ENCODE results near the gene CCDC188. TPM values are rescaled to one million over a fixed set of nuclear protein-coding genes. Genes with fewer than 3 reads are reported as not detected.

The CCDC188 gene
- total RNA-seq, 1 experiment from 2014 or later, result not detected

DNA sequence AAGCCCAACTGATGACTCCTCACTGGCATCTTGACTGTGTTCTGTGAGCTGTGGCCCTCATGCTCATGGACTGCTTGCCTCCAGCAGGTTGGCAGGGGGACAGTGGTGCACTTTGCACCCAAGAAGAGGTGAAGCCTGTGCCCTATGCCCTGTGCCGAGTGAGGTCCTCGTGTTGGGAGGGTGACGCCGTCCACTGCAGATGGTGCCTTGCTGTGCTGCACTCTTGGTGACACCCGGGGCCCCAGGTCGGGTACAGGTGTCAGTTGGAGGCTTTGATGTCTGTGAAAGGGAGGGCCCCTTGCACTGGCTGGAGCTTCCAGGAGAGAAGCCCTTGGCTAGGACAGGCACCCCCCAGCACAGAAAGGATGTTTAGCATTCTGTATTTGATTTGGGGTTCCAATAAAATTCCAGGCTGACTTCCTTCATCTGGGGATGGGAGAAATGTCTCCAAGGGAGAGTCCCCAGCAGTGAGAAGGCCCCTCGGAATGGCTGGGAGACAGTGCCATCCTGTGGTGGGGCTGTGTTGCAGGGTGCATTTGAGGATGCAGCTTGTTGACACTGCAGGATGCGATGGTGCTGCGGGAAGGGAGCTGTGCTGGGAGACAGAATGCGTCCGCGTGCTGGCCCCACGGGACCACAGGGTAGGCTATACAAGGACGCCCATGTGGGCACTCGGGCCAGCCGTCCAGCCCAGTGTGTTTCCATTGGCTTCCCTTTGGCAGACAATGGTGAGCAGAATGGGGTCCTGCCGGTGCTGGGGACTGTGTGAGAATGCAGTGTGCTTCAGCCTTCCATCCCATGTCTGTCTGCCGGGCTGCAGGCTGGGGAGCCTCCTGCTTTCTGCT is 21.7 kb downstream of the CCDC188 start:
- H2BK5ac ChIP-seq (ENCODE audit: insufficient read length, low read length), result no peak overlapping the region
- H3T11ph ChIP-seq (ENCODE audit: low read length), result no peak overlapping the region
- H3K4me3 Mint-ChIP-seq, result peak overlapping the region in 1 of 2 experiments; percentile 7; a peak in 1 of 5 replicates
- H3K27me3 Mint-ChIP-seq (ENCODE audit: low read depth), result no peaks in the 10 kb centered on the region; the same call in 1 of the 2 replicates
- no peak overlapping the region for H3K23ac ChIP-seq (ENCODE audit: insufficient read length, low read depth, low read length)
- H2BK120ac ChIP-seq (ENCODE audit: low read depth, low read length, poor library complexity, severe bottlenecking), result no peak overlapping the region
- H3K9me3 Mint-ChIP-seq, result no peaks in the 10 kb centered on the region
- H3K56ac ChIP-seq (ENCODE audit: insufficient read length, low read depth, low read length), result no peak overlapping the region
- no peak overlapping the region for H4K5ac ChIP-seq (ENCODE audit: insufficient read length, low read depth, low read length)
- no peak overlapping the region for H2BK12ac ChIP-seq (ENCODE audit: insufficient read length, low read depth, low read length)
- H3K14ac ChIP-seq (ENCODE audit: insufficient read depth, low read length), result no peak overlapping the region
- no peak overlapping the region for H2AK5ac ChIP-seq (ENCODE audit: insufficient read length, low read length)
- H3K9ac ChIP-seq (ENCODE audit: extremely low read depth, insufficient read length, low read length), result no peak overlapping the region
- H3K27me3 ChIP-seq (ENCODE audit: insufficient read depth, low read length), result no peaks in the 10 kb centered on the region
- H3K23me2 ChIP-seq (ENCODE audit: insufficient read length, low read depth, low read length, poor library complexity, severe bottlenecking), result peaks cover 4% of the 10 kb centered on the region
- peaks cover 18 to 42% (median 36%) of the 10 kb centered on the region in 3 experiments; a peak in 6 of 7 replicates for H3K36me3 Mint-ChIP-seq (ENCODE audit: insufficient read depth in 1 of 3, low read depth in 3 of 3)
- peaks cover 2% of the 10 kb centered on the region for H4K20me1 ChIP-seq (ENCODE audit: control insufficient read depth, insufficient read depth, insufficient read length)
- peak overlapping the region; percentile 18 to 74 (median 48); a peak in 2 of 7 replicates for H3K27ac Mint-ChIP-seq
- no peak overlapping the region for H4K91ac ChIP-seq (ENCODE audit: insufficient read length, low read depth, low read length)
- no peak overlapping the region for H4K8ac ChIP-seq (replicated peaks; ENCODE audit: insufficient read length, low read depth, low read length)
- H3K79me2 ChIP-seq (ENCODE audit: insufficient read depth, low read length), result no peaks in the 10 kb centered on the region
- H2BK20ac ChIP-seq (ENCODE audit: low read depth, low read length, poor library complexity, severe bottlenecking), result no peak overlapping the region
- peak; percentile 75 for DNase-seq
- H3K4me1 ChIP-seq (ENCODE audit: insufficient read depth, low read length), result no peaks in the 10 kb centered on the region
- peaks cover 8% of the 10 kb centered on the region in 2 experiments for H3K4me1 Mint-ChIP-seq
- H3K79me1 ChIP-seq (ENCODE audit: insufficient read depth, low read depth, low read length, poor library complexity, severe bottlenecking), result peaks cover 3% of the 10 kb centered on the region
- H3K27ac ChIP-seq (ENCODE audit: insufficient read length, low read depth, low read length), result no peak overlapping the region
- no peaks in the 10 kb centered on the region for H3K9me3 ChIP-seq (ENCODE audit: control insufficient read depth, low read depth, low read length)
- no peak overlapping the region for H3K4me2 ChIP-seq (ENCODE audit: insufficient read depth, insufficient read length, low read length)
- H3K4ac ChIP-seq (ENCODE audit: low read depth, low read length), result no peak overlapping the region
- no peak overlapping the region for H2AFZ ChIP-seq (ENCODE audit: low read length)
- no peak overlapping the region for H3K18ac ChIP-seq (ENCODE audit: insufficient read length, low read depth, low read length)
- TF ChIP-seq CTCF (conservative IDR thresholded peaks at IDR 0.05), result peak; percentile 65
- H2BK15ac ChIP-seq (ENCODE audit: low read depth, low read length), result no peak overlapping the region
- no CpG with 5 or more reads among the region's 18 CpGs for WGBS (ENCODE audit: extremely low coverage, insufficient read length, low lambda C conversion rate)

All from H9 (cell line).